Stimulated activated CD8-positive, alpha-beta memory T cell treated with anti-CD3 and anti-CD28 coated beads, Interleukin-15, amount 100 ng/mL, for 4 hours (primary cell): ENCODE data around the gene PHACTR4.
"Not testable (repeated sequence)": the region's sequence is repeated elsewhere in the genome, so short reads cannot be mapped to it uniquely, and the experiment has no call there.

Experiments
- DNase-seq, 2 donors: peaks; one replicate each; pipeline ENCODE4 v3.0.0-alpha.2; 2020; ENCODE audit warnings: low read depth in 2 of 2

The PHACTR4 gene

DNA sequence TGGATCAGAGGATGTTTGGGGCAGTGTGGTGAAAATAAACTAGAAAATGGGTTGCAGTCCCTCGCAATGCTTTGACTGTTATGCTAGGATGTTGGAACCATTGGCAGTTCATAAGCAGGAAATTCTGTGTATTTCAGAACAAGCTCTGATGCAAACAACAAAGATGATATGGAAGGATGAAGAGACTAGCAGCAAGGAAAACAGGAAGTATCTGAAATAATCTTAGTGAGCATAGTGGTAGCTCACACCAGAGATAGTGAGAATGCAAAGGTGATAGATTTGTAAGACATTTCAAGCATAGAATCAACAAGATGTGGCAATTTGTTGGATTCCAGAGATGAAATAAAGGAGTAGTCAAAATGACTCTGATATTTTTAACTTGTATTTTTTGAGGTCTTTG is 125.2 kb downstream of the PHACTR4 start:
- DNase-seq, result no peak

GRCh38 chr1:28499553-28499952 is 130.0 kb downstream of the PHACTR4 start:
- DNase-seq, result no peak

DNA sequence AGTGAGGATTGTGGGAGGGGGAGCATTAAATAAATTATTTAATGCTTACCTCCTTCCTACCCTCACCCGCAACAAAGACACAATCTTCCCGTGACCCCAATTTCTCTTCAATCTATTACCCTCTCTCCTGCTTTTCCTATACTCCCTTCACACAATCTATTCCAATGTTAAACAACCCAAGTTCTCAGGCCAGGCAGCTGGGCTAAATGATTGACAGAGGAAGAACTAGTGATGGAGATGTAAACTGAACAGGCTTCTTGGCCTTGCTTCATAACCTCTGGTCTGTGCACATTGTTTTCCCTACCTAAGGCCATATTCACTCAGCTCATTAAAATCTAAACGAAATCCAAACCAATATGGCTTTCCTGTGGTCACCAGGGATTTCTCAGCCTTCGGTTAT is 132.4 kb downstream of the PHACTR4 start:
- no peak for DNase-seq

GRCh38 chr1:28503117-28503516 is 133.6 kb downstream of the PHACTR4 start:
- DNase-seq, result no peak

DNA sequence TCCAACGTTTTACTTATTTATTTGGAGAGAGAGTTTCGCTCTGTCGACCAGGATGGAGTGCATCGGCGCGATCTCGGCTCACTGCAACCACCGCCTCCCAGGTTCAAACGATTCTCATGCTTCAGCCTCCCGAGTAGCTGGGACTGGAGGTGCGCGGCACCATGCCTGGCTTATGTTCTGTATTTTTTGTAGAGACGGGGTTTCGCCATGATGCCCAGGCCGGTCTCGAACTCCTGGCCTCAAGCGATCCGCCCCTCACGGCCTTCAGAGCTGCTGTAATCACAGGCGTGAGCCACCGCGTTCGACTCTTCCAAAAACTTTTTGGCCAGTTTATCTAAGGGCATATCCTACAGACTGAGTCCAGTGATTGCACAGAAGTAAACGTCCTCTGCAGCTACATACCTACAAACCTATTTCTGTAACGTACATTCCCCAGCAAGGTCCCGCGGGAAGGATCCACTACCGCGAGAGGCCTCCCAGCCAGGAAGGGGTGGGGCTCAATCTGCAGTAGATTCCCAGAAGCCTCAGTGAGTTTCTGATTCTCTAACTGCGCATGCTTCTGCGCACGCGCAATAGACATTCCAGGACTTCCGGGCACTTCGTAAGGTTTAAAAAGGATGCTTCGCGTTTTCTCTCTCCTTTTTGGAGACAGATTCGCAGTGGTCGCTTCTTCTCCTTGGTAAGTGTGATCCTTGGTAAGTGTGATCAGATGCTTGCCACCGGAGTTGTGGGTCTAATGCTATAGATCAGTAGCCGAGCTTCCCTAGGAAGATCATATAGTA is 136.1 kb downstream of the PHACTR4 start, which contains the start of gene RCC1:
Gene RCC1 (plus strand): TSS at position 638 of the 782 bp plus-strand sequence. CDS start 23,824 bp downstream, outside the sequence.
- DNase-seq, result peak; percentile 87 to 94

- DNase-seq, result no peak
Observed at GRCh38 chr1:28506907-28507246, 137.3 kb downstream of the PHACTR4 start.

GRCh38 chr1:28507247-28507645 is 137.7 kb downstream of the PHACTR4 start:
- DNase-seq, result no peak

GRCh38 chr1:28507646-28508434 is 138.3 kb downstream of the PHACTR4 start:
- DNase-seq, result no peak

- DNase-seq, result no peak
Observed at GRCh38 chr1:28508435-28508754, 138.9 kb downstream of the PHACTR4 start.

- no peak for DNase-seq
Observed at GRCh38 chr1:28509705-28510272, 140.2 kb downstream of the PHACTR4 start.

DNA sequence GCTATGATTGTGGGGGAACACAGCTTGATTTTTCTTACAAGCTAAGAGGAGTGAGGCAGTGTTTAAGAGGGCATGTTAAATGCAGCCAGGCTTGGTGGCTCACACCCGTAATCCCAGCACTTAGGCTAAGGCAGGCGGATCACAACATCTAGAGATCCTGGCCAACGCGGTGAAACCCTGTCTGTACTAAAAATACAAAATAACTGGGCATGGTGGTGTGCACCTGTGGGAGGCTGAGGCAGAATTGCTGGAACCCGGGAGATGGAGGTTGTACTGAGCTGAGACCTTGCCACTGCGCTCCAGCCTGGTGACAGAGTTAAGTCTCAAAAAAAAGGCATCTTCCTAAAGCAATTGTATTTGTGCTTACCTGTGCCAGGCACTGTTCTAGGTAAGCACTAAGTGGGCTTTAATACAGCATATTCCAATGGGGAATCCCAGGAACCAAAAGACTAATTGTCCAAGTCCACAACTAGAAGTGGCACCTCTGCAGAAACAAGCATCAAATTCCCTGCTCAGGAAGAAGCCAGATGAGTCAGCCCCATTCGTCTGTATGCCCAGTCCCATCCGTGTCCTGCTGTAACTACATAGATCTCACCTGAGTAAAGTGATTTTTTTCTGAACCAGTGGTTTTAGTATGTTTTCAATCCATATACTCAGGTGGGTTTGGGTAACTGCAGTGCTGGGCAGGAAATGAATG is 140.9 kb downstream of the PHACTR4 start:
- DNase-seq, result no peak

GRCh38 chr1:28510970-28511440 is 141.5 kb downstream of the PHACTR4 start:
- DNase-seq, result no peak

- no peak for DNase-seq
Observed at GRCh38 chr1:28512058-28512611, 142.6 kb downstream of the PHACTR4 start.

DNA sequence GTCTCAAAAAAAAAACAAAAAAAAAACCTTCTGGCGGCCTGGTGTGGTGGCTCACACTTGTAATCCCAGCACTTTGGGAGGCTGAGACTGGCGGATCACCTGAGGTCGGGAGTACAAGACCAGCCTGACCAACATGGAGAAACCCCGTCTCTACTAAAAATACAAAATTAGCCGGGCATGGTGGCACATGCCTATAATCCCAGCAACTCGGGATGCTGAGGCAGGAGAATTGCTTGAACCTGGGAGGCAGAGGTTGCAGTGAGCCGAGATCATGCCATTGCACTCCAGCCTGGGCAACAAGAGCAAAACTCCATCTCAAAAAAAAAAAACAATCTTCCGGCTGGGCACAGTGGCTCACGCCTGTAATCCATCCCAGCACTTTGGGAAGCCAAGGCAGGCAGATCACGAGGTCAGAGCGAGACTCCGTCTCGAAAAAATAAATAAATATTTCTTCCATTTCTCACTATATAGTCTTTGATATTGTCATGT is 144.9 kb downstream of the PHACTR4 start:
- DNase-seq, result not testable (repeated sequence)

DNA sequence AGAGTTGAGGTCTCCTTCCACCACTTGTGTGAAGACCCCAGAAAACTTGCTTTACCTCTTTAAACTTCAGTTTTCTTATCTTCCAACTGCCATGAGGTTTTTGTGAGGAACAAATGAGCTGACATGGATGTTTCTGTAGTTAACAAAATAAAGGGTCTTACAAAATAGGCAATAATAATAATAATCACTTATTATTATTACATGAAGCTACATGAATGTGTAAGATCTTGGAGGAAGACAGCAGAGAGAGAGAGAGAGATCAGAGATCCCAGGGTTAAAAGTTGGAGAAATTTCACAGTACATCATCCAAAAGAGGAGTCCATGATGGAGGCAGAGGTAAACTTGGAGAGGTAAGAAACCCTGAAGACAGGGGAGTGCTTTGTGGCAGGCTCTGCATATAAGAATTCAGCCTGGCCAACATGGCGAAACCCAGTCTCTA is 147.0 kb downstream of the PHACTR4 start:
- no peak for DNase-seq

DNA sequence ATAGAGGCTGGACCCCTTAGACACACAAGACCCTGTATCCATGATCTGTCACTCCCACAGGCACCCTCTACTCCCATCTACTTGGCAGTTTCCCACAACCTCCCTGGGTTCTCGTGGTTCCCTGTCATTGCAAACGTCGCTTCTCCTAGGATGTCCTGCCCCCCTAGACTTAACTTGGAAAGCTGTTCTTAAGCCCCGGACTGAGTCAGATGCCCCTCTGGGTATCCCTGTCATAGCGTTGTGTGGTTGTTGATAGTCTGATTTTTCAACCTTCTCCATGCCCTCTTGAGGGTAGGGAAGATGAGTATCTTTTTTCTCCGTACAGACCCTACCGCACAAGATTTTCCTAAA is 148.1 kb downstream of the PHACTR4 start:
- DNase-seq, result no peak

DNA sequence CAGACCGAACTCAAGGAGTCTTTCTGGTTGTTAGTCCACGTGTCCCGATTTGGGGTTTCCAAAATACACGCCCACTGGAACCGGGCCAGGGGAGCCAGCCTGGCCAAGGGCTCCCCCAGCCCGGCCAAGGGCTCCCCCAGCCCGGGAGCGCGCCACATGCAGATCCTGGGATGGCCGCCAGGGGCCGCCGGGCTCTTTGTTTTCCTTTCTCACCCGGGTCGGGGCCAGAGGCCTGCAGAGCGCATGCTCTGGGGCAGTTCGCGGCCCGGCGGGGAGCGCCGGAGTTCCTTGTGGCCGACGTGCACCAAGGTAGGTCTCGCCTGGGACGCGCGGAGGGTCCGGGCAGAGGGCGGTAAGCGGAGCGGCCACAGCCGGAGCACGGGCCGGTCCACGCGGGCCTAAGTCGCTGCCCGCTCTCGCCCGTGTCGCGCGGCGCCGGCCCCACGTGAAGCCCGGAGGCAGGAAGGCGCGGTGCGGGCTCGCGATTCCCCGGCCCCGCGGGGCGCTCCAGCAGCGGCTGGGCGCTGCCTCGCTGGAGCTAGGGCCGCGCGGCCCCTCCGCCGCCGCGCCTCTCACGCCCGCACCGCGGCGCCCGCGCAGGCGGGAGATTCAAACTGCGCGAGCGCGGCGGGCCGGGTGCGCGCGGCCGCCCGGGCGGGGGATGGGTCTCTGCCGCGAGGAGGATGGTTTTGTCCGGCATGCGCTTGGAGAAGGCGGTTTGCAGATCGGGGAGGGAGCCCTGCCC is 148.6 kb downstream of the PHACTR4 start:
- DNase-seq, result peak; percentile 71 to 77

DNA sequence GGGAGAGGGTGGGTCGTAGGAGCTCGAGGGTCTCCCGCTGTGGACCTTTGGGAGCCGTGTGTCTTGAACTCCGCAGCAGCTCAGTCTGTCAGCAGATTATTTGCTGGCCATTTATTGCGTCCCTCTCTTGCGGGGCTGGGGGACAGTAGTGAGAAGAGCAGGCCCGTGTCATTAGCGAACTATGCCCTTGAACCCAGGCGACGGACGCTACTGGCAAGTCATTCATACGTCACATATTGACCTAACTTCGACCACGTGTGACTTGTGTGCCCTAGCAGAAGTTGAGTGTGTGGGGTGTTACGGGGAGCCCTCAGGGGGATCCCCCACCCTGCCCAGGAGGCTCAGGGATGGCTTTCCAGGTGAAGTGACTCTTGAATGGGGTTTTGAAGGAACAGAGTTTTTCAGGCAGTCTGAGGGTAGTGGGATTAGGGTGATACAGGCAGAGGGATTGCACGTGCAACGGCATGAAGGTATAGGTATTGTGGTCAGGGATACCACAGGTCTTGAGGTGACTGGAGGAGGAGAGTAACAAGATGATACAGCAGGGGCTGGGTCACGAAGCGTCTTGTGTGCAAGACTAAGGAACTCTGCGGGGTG is 149.3 kb downstream of the PHACTR4 start:
- DNase-seq, result no peak

DNA sequence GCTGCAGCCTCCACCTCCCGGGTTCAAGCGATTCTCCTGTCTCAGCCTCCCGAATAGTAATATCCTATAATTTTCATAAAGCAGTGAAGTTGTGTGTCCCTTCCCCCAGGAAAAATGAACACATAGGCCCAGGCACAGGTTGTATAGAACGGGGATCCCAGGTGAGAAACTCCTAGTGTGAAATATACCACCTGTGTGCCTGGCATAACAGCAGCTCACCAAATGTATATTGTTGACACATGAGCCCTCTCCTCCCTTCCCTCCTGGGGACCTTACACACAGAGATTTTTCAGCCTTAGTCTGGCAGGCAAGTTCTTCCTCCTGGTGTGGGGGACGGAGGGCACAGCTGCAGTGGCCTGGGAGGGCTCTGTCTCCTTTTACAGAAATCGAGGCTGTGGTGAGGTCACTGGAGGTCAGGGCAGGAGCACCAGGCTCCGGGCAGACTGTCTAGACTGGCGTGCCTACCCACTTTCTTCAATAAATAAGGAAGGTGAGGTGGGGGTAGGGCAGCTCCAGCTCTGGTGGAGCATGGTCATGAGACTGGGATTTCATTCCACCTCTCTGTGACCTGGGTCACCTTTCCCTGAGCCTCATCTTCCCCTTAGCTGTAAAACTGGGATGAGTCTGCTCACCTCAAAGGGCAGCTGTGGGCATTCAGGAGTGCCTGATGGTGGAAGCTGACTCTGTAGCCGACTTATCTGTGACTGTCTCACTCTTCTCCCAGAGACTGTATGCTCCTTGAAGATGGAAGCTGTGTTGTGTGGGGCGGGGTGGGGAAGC is 150.6 kb downstream of the PHACTR4 start:
- DNase-seq, result no peak

DNA sequence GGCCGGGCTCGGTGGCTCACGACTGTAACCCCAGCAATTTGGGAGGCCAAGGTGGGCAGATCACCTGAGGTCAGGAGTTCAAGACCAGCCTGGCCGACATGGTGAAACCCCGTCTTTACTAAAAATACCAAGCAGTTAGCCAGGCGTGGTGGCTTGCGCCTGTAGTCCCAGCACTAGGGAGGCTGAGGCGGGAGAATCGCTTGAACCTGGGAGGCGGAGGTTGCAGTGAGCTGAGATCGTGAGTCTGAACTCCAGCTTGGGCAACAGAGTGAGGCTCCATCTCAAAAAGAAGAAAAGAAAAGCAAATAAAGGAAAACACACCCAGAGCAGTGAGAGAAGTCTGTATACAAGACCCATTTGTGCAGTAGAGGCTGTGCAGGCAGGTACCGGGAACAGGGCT is 151.3 kb downstream of the PHACTR4 start:
- DNase-seq, result not testable (repeated sequence)
